Suprapubic skin (tissue), 4 donors: Measurements from ENCODE around the gene EXOC2.

Source experiments
- POLR2A ChIP-seq, 2 donors: fragments of 450-650 bp; IDR thresholded peaks; one replicate each; pipeline ENCODE4 v1.6.1; 2017; ENCODE audit warnings: antibody characterized with exemption in 2 of 2, mild to moderate bottlenecking in 2 of 2, moderate library complexity in 2 of 2
- POLR2AphosphoS5 ChIP-seq, 3 donors: sonication (generic); formaldehyde crosslinking; IDR thresholded peaks; one replicate each; pipeline ENCODE4 v1.6.1; 2017; ENCODE audit warnings: antibody characterized with exemption in 3 of 3
- TF ChIP-seq, protein P1 (sequence below), 2 donors: fragments of 200-600 bp in 1 of 2; fragments of 450-650 bp in 1 of 2; sonication (generic) in 1 of 2; IDR thresholded peaks; one replicate each; pipeline ENCODE4 v1.5.1; 2016 to 2019; ENCODE audit warnings: antibody characterized with exemption in 2 of 2, mild to moderate bottlenecking in 1 of 2, moderate library complexity in 1 of 2

DNA sequence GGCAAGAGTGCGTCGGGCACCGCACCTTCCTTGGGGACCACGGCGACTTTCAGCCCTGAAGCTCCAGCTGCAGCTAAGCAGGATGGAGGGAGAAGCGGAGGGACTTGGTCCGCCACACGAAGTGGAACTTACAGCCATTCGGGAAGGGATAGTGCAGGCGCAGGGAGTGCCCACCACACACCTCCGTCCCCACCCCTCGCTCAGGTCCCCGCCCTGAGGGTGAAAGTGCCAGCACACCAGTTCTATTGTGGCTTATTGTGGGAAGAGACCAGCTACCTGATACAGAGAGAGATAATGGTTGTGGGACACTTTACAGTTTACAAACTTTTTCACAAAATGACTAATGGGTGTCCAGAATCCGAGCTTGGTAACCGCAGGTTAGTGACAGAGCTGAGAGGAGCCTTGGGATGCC, 225.3 kb downstream of the EXOC2 start:
- TF ChIP-seq, protein P1, sequence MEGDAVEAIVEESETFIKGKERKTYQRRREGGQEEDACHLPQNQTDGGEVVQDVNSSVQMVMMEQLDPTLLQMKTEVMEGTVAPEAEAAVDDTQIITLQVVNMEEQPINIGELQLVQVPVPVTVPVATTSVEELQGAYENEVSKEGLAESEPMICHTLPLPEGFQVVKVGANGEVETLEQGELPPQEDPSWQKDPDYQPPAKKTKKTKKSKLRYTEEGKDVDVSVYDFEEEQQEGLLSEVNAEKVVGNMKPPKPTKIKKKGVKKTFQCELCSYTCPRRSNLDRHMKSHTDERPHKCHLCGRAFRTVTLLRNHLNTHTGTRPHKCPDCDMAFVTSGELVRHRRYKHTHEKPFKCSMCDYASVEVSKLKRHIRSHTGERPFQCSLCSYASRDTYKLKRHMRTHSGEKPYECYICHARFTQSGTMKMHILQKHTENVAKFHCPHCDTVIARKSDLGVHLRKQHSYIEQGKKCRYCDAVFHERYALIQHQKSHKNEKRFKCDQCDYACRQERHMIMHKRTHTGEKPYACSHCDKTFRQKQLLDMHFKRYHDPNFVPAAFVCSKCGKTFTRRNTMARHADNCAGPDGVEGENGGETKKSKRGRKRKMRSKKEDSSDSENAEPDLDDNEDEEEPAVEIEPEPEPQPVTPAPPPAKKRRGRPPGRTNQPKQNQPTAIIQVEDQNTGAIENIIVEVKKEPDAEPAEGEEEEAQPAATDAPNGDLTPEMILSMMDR (IDR thresholded peaks at IDR 0.05): no peak
- TF ChIP-seq POLR2AphosphoS5 (IDR thresholded peaks at IDR 0.05) (no peak), POLR2A (IDR thresholded peaks at IDR 0.05) (no peak)
